SIG-M5 treated with dmso at 0.1 percent for 504 hours (cell line): ENCODE data around the gene MFNG.
A peak's percentile ranks its signal among the peaks of the same experiment; 100 is the strongest.

ENCODE experiments used
- DNase-seq: peaks from one replicate; lab custom pipeline; 2025; ENCODE audit not compliant: unreplicated experiment; lab: John Stamatoyannopoulos, UW

The MFNG gene

DNA sequence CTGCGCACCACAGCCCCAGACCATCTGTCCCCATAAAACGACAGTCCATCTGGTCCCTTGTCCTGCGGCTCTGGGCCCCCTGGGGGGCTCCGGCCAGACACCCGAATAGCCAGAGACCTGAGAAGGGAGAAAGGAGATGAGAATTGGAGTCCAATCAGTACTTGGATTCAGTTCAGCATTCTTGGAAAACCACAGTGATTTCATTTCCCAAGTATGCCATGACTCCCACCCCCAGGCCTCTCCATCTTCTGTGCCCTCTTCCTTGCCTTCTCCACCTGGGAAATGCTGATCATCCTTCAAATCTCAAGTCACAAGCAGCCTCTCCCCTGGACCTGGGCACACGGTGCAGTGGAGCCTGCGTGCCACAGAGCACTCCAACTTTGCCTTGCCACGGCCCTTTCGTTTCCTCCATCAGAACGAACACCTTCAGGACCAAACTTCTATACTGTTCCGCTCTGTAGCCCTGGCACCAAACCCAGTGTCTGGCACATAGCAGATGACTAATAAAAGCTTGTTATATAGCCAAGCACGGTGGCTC, 10.9 kb upstream of the MFNG start:
- DNase-seq: no peak

DNA sequence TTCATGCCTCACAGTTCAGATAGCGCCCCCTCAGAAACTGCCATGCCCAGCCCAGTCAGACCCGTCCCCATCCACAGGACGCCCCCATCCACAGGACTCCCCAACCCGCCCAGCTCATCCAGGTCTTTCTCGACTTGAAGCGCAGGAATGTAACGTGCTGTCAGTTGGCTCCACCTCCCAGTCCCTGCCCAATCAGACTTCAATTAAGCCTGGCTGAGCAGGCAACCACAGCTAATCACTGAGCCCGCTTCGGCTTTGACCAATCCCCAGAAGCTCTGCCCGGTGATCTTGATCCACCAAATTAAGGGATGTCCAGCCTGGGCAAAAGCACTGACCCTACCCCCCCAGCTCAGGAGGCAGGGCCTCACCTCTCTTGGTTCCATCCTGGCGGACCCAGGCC, 10.5 kb upstream of the MFNG start:
- no peak for DNase-seq

DNA sequence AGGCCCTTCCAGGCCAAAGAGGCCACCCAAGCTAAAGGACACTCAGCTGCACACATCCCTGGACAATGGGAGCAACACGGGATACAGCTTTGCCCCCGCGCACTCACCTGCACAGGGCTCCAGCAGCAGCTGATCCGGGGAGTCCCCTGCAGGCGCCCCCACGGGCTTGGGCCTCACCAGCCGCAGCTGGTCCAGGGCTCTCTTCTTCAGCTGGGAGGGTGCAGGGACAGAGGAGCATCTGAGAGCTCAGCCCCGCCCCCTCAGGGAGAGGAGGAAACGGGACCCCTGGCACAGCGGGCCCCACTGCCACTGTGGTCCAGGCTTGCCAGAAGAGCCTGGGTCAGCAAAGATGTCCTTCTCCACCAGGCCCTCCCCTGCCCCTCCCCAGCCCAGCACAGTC, 7.8 kb upstream of the MFNG start:
- DNase-seq: no peak

DNA sequence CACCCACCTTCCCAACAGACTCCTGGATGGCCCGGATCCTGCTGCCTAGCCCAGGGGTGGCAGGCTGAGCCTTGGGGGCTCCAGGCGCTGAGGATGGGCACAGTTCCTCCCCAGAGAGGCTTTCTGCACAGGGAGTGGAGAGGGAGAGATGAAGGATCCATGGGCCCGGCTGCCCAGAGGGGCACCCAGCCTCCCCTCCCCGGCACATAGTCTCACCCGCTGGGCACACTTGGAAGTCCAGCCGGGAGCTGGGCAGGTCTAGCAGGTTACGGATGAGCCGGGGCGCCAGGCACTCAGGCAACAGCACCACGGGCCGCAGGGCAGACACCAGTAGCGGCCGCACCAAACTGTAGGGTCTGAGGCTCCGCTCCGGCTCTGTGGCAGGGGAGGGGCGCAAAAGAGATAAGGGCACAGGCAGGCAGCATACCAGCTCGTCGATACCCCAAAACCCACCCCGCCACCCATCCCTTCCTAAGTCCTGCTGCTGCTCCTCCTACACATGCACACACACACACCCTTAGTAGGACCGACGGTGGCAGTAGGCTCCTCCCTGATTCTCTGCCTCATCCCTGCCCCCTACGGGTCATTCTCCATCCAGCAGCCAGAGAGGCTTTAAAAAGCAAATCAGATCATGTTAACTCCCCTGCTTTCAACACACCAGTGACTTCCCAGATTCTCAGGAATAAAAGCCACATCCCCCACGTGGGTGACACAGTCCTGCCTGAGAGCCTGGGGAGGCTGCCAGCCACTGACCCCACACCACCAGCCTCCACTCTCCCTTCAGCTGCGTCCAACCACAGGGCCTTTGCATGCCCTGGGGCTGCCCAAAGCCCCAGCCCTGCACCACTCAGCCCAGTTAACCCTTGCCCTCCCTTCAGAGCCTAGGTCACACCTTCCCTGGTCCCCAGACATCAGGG, 6.5 kb upstream of the MFNG start:
- DNase-seq: peak; percentile 46

DNA sequence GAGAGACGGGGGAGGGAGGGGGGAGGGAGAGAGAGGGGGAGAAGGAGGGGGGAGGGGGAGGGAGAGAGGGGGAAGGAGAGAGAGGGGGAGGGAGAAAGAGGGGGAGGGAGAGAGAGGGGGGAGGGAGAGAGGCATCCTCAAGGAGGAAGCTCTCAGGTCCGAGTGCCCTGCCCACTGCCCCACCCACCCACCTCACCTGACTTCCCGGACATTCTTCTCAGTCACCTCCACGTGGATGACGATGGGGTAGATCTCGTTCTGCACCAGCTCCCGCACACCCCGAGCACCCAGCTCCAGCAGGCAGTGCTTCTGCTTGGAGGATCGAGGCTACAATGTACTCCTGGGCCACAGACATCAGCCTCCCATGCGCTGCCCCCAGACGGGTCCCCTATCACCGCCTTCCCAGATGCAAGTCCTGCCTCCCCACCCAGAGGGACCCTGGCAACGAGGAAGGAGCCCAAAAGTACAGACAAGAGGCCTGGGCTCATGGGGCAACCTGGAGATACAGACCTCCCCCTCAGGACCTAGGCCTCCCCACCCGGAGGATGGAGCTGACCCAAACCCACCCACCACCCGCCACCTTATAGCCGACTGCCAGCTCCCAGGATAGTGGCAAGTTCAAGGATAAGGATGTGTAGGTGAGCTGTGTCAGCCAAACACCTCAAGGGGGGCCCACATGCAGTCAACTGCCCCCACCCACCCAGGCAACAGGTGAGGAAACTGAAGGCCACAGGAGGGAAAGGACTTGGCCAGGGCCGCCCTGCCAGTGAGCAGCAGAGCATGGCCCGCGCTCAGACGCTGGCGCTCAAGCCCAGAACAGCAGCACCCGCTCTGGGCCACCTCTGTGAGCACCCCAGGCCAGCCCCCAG, 5.6 kb upstream of the MFNG start:
- DNase-seq: no peak

DNA sequence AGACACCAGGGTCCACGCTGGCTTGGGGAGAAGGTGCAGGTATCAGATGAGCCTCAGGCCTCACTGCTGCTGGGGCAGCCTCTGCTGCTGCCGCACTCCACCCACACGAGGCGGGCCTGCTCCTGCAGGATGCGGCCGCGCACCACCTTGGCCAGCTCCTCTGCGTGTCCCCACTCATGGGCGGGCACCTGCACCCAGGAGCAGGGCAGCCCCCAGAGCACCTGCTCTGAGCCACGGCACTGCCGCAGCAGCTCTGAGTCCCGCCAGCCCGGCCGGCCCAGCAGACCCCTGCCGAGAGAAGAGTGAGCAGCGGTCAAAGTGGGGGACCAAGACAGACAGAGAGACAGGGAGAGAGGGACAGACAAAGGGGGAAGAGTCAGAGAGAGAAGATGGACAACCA, 4.9 kb upstream of the MFNG start:
- DNase-seq: no peak

DNA sequence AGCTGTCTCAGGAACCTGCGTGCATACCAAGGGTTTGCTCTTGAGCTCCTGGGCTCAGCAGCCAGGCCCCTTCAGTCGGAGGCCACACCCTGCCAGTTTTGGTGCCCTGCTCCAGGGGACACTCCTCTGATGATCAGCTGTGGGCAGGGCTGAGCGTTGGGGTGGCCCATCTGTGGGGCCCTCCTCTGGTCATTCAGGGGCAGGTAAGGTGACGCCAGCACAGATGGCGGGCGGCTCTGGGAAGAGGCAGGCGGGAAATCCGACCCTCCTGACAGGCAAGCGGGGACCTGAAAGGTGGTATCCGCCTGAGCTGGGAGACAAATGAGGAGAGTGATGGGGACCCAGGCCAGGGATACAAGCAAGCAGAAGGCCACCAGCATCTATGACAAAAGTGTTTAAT, 3.8 kb upstream of the MFNG start:
- no peak for DNase-seq

DNA sequence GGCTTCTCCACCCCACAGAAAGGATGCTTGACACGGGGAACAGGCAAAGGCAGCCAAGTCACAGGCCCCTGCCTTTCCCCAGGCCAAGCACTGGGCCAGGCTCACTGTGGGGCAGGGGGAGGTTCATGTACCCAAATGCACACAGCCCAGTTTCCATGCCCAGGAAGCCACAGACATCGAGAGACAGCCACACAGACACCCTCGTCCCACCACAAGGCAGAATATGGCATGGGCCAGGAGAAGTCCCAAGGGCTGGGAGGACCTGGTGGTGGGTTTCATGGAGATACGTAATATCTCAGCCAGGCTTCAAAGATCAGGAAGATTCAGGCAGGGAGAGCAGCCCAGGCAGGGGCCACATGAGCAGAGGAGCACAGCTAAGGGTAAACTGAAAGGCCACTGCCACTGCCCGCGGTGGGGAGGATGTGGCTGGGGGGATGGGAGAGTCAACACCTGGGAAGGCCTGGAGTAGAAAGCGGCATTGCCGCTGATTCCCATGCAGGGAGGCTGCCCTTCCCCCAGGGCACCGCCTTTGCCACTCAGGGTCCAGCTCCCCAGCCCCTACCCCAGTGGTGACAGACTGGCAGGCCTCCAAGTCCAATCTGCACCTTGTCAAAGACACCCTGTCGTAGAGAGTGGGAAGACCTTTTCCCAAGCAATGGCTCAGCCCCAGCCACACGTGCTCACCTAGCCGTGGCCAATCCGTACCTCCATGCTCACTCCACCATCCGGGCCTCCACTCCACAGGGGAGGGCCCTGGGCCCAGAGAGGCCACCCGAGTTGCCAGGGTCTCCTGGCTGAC, 2.4 kb upstream of the MFNG start:
- no peak for DNase-seq

DNA sequence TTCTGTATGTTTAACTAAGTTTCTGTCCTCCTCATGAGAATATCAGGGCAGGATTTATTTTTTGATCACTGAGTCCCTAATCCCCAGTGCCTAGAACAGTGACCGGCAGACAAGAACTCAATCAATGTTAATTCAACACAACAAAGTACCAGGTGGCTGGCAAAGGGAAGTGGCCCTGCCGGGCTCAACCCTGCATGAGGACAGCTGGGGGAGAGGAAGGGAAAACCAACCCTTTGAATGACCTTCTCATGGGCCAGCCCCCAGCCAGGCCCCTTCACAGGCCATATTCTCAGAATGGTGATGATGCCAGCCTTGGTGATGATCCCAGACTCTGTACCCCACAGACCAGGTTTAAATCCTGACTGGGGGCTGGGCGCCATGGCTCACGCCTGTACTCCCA, 1.4 kb upstream of the MFNG start:
- no peak for DNase-seq

DNA sequence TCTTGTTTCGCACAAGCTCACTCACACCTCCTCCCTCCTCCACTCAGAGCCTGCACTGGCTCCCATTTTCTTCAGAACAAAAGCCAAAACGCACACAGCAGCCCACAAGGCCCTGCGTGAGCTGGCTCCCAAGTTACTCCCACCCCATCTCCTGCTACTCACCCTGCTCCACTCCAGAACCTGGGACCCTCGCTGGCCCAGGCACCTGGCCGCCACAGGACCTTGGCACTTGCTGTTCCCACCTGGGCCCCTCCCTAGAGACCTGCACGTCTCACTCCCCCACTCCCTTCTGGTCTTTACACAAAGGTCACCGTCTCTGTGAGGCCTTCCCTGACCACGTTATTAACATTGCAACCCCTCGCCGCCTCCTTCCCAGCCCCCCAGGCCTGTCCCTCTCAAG, 945 bp upstream of the MFNG start:
- DNase-seq: no peak

DNA sequence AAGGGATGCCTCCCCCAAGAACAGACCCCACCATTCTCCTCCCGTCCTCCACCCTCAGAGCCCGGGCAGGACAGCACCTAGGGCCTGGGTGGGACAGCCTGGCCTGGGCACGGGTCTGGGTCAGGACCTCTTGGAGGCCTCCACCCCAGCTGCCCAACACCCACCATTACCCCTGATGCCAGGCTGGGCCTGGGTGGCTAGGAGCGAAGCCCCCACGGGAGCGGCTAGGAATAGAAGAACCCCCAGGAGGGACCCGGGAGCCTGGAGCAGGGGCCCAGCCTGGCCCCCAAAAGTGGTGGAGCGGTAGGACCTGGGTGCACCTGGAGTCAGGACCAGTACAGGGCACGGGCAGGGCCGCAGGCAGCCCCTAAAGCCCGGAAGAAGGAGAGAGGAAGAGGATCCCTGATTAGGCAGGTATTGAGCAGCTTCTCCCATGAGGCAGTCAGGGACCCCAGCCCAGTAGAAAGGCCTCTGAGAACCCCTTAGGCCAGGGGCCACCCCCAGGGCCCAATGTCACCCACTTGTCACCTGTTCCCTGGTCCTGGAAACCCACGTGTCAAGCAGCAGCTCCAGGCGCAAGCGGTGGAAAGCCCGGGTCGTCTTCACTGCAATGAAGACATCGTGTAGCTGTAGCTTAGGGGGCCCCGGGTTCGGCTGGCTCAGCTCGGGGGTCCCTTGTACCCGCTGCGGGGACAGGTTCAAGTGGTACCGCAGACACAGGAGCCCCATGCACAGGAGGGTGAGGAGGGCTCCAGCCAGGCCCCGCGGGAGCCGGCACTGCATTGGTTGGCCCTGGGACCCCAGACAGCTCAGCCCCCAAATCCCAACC, 575 bp downstream of the MFNG start:
- DNase-seq: no peak

DNA sequence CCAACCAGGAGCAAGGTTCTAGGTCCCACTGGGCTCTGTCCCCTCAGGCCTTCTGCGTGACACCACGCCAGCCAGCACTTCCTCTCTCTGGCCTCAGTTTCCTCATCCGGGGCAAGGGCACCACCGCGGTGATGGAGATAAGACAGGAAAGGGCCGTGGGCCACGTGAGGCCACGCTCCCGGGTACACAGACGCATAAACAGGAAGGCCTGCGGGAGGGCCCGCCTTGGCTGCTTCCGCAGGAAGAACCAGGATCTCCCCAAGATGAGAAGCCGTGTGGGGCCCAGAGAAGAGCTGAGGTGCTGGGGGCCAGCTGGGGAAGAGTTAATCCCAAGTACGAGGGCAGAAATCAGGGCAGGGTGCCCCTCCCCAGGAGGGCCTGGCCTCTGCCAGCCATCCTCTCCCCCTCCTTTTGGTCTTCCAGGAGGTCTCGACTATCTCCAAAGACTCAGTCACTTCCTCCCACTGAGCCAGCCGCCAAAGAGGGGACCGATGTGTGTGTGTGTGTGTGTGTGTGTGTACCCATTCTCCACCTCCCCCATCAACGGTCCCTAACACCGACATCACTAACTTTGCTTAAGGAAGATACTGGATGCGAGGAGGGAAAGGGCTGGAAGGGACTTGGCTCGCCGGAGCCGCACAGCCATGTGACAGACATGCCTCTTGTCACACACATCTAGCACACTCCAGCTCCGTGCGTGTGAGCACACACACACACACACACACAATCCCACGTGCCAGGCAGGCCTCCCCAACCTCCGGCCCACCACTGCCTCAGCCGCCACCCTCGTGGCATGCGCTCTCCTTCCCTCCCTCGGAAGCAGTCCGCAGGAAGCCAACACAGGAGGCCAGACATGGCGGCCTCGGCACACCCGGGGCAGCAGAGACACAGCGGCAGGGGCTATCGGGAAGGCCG, 1.4 kb downstream of the MFNG start:
- peak; percentile 90 for DNase-seq

DNA sequence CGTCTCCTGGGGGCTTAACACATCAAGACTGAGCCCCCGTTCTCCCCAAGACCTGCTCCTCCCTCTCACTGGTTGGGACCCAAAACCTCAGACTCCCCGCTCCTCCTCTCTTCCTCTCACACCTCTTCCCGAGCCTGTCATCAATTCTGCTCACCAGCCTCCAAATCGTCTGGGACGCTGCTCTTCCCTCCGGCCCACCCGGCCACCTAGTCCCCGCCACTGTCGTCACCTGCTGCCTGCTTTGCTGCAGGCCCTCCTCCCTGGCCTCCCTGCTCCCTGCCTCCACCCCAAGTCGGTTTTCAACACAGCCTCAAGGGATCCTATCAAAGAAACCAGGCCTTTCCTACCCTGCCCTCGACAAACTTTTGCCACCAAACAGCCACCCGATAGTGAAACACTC, 3.1 kb downstream of the MFNG start:
- no peak for DNase-seq

DNA sequence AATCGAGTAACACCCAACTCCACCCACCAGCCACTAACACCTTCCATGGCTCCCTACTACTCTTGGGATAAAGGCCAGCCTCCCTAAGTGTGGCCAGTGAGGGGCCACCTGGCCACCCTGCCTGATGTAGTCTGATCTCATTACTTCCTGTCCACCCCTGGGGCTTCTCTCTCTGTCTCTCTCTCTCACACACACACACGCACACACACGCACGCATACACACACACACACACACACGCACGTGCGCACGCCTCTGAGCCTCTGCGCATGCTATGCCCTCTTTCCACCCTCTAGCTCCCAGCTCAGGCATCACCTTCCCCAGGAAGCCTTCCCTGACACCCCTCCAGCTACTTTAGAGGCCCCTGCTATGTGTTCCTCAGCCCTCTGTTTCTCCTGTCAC, 3.9 kb downstream of the MFNG start:
- no peak for DNase-seq

DNA sequence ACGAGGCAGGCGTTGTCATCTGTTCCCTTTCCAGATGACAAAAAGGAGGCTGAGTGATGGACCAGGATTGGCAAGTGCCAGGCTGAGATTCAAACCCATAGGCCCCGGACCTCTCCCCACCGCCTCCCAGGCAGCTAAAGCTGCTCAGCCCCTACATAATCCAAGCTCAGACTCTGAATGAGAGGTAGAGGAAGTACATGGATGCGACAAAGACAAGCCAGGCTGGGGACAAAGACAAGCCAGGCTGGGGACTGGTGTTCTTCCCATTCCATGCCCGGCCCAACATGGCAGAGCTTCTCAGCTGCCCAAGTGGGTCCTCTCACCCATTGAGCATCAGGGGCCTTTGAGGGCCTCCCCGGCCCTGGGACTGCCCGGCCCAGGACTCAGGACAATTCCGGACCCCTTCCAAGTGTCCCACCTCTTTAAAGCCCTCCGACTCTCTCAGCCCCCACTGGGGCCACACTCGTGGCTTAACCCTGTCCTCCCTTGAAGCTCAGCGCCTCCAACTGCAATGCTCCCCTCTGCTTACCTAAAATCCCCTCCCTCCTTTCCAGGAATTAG, 4.8 kb downstream of the MFNG start:
- no peak for DNase-seq

DNA sequence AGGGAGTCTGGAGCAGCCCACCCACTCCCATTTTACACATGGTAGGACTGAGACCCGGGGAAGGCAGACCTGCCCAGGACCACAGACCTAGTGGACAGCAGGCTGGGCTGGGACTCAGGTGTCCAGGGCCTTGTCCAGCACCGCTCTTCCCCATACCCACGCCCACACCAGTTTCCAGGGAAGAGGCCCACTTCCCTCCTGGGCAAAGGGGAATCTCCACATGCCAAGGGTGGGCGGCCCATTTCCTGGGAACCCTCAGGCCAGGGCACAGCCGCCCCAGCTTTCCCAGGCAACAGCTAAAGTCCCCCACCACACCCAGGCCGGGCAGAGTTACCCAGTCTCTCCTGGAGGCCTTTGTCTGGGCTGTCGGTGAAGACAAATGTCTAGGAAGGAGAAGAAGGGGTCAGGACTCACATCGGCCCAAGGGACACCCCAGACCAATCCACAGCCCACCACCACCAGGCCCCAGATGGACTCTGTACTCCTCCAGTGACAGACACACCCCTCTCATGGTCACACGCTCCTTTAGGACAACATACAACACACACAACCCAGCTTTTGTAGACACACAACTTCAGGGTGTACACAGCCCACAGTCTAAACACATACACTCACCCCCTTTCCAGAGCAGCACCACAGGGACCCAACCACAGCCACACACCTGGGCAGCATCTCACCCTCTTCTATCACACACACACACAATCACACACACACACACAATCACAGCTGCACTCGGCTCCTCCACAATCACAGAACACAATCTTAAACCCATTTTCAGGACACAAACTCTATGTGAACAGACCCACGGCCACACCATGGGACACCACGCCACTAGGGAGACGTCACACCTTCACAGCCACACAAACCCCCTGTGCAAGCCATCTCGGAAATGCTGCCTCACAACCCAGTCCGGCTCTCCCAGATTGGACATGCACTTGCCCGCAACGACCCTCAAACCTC, 5.5 kb downstream of the MFNG start:
- DNase-seq: no peak

DNA sequence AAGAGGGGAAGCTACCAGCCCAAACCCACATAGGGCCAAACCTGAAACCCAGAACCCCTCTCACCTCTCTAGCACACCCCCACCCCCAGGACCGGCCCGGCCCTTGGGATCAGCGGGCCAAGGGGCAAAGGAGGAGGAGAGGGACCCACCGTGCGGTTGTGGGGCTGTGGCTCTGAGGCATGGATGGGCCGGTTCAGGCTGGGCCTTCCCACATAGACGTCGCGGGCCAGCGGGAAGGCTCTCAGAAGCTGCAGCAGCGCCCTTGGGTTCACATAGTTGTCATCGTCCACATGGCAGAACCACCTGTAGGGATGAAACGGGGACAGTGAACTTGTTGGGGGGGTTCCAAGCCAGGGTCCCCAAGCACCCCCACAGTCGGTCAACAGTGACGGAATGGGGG, 7.0 kb downstream of the MFNG start:
- no peak for DNase-seq
